ENCODE data around the gene NR4A1.

- TF ChIP-seq CTCF (conservative IDR thresholded peaks at IDR 0.05; ENCODE audit: low read length) (no peak), EZH2phosphoT487 (IDR thresholded peaks at IDR 0.05; ENCODE audit: borderline replicate concordance) (no peak)
Observed at GRCh38 chr12:52061470-52062166, 10.4 kb downstream of the NR4A1 start.
